B cell (primary cell): ENCODE measurements around the gene EXOC5. TPM values are rescaled to one million over a fixed set of nuclear protein-coding genes. Genes with fewer than 3 reads are reported as not detected.

Source experiments
- ATAC-seq: fragments of 200-7000 bp; cut with Tn5 transposase; one replicate; pipeline ENCODE4 v1.10.0; 2021; ENCODE audit warnings: low read depth, mild to moderate bottlenecking, moderate number of reproducible peaks, moderate library complexity
- CTCF ChIA-PET: fragments of 350-600 bp; sonication (Branson Sonifier 250); formaldehyde crosslinking; loops from one replicate; lab custom pipeline; 2021; ENCODE audit warnings: antibody characterized with exemption, inconsistent platforms; lab: Charles Lee
- POLR2A ChIA-PET: fragments of 350-600 bp; sonication (Branson Sonifier 250); formaldehyde crosslinking; loops from one replicate; lab custom pipeline; 2021; ENCODE audit warnings: antibody characterized with exemption; lab: Charles Lee
- DNase-seq: peaks from one replicate; pipeline ENCODE4 v3.0.0; 2013
- H2AFZ ChIP-seq: 2 replicates; pipeline ENCODE4 v1.6.1; 2012; ENCODE audit warnings: mild to moderate bottlenecking, low read depth, low read length; ENCODE audit not compliant: insufficient read depth, poor library complexity, severe bottlenecking
- H3K27ac ChIP-seq, 2 donors: 1 replicate in 1 of 2; 2 replicates in 1 of 2; pipeline ENCODE4 v1.5.1; 2012 to 2013; ENCODE audit warnings: low read length in 2 of 2, mild to moderate bottlenecking in 2 of 2, moderate library complexity in 1 of 2
- H3K27me3 ChIP-seq, 4 experiments: fragments of 200-600 bp in 1 of 4; sonication (generic) in 1 of 4; replicated peaks in 1 of 4; 1 replicate in 2 of 4; 2 replicates in 2 of 4; pipeline versions ENCODE4 v1.6.1 to v1.7.0; 2013 to 2016; ENCODE audit warnings: low read length in 3 of 4, mild to moderate bottlenecking in 2 of 4, mixed read lengths in 1 of 4, moderate library complexity in 1 of 4; ENCODE audit not compliant: insufficient read depth in 4 of 4, control insufficient read depth in 3 of 4; ENCODE audit errors: control extremely low read depth in 1 of 4
- H3K36me3 ChIP-seq, 2 experiments: replicated peaks in 1 of 2; 1 replicate in 1 of 2; 2 replicates in 1 of 2; pipeline versions ENCODE4 v1.6.1 to v1.7.1; 2013; ENCODE audit warnings: low read length in 1 of 2; ENCODE audit not compliant: insufficient read depth in 2 of 2, control insufficient read depth in 1 of 2; ENCODE audit errors: control extremely low read depth in 1 of 2, extremely low read depth in 1 of 2
- H3K4me1 ChIP-seq, 2 donors: fragments of 200-600 bp in 1 of 2; sonication (generic) in 1 of 2; 1 replicate in 1 of 2; 2 replicates in 1 of 2; pipeline versions ENCODE4 v1.5.1 to v1.6.1; 2013 to 2017; ENCODE audit warnings: low read length in 2 of 2; ENCODE audit not compliant: control insufficient read depth in 2 of 2, insufficient read depth in 2 of 2
- H3K4me2 ChIP-seq: replicated peaks from 2 replicates; pipeline ENCODE3; 2012; ENCODE audit warnings: mild to moderate bottlenecking, low read depth, low read length; ENCODE audit not compliant: poor library complexity, severe bottlenecking
- H3K4me3 ChIP-seq, 5 experiments: fragments of 200-600 bp in 1 of 5; sonication (generic) in 1 of 5; 1 replicate in 3 of 5; 2 replicates in 2 of 5; pipeline versions ENCODE4 v1.5.1 to v1.7.0; 2011 to 2016; ENCODE audit warnings: low read length in 4 of 5, mild to moderate bottlenecking in 4 of 5, low read depth in 2 of 5, control low read depth in 1 of 5, moderate library complexity in 1 of 5; ENCODE audit not compliant: insufficient read depth in 1 of 5; ENCODE audit errors: control extremely low read depth in 1 of 5, extremely low read depth in 1 of 5
- H3K79me2 ChIP-seq: fragments of 200-600 bp; sonication (generic); one replicate; pipeline ENCODE4 v1.6.0; 2016; ENCODE audit warnings: low read length; ENCODE audit not compliant: control insufficient read depth, insufficient read depth
- H3K9ac ChIP-seq: fragments of 200-600 bp; sonication (generic); 2 replicates; pipeline ENCODE4 v1.6.1; 2017; ENCODE audit warnings: mild to moderate bottlenecking, low read length, moderate library complexity
- H3K9me3 ChIP-seq, 3 donors: one replicate each; pipeline versions ENCODE4 v1.6.1 to v1.7.1; 2013; ENCODE audit warnings: low read length in 2 of 3; ENCODE audit not compliant: control insufficient read depth in 2 of 3, insufficient read depth in 1 of 3; ENCODE audit errors: control extremely low read depth in 1 of 3
- H4K20me1 ChIP-seq: 2 replicates; pipeline ENCODE4 v1.6.0; 2012; ENCODE audit warnings: mild to moderate bottlenecking, low read length; ENCODE audit not compliant: insufficient read depth, control insufficient read depth, poor library complexity, severe bottlenecking
- H3K27ac Mint-ChIP-seq: one replicate; pipeline ENCODE4 v1.8.0; 2021; ENCODE audit warnings: mixed read lengths
- H3K27me3 Mint-ChIP-seq: one replicate; pipeline ENCODE4 v1.8.0; 2021; ENCODE audit warnings: mixed read lengths
- H3K4me1 Mint-ChIP-seq: one replicate; pipeline ENCODE4 v1.8.0; 2021; ENCODE audit warnings: mixed read lengths
- H3K4me3 Mint-ChIP-seq: one replicate; pipeline ENCODE4 v1.8.0; 2021; ENCODE audit warnings: mixed read lengths
- H3K9me3 Mint-ChIP-seq: one replicate; pipeline ENCODE4 v1.8.0; 2022; ENCODE audit warnings: mixed read lengths; ENCODE audit not compliant: insufficient read depth
- CTCF ChIP-seq: fragments of 200-600 bp; IDR thresholded peaks from one replicate; pipeline ENCODE4 v1.8.0; 2022; ENCODE audit warnings: antibody characterized with exemption, mild to moderate bottlenecking
- EZH2 ChIP-seq: IDR thresholded peaks from 2 replicates; pipeline ENCODE4 v1.6.1; 2012; ENCODE audit warnings: borderline replicate concordance, low read depth, mild to moderate bottlenecking, moderate library complexity, low read length; ENCODE audit not compliant: insufficient read depth, poor library complexity, severe bottlenecking
- WGBS: methylation state at CpG from one replicate; pipeline ENCODE4 v1.1.5; 2013; ENCODE audit warnings: missing lambda C conversion rate; ENCODE audit not compliant: insufficient coverage; 5-methylcytosine and 5-hydroxymethylcytosine counted together
- intact Hi-C: fragments of 100-400 bp; cut with micrococcal nuclease; formaldehyde crosslinking; loops from one replicate; pipeline ENCODE4 v1.10.0; 2022
- polyA plus RNA-seq: library from polyadenylated mRNA; depleted of rRNA; stranded (reverse); fragments of >200 nt; gene quantifications from 2 replicates; pipeline ENCODE4 v1.2.3, GENCODE V29; 2012
- total RNA-seq, 2 donors: library from RNA; stranded (reverse); fragments of 120-200 nt in 1 of 2; gene quantifications; 1 replicate in 1 of 2; 2 replicates in 1 of 2; pipeline versions ENCODE4 v1.2.3 to v1.2.4, GENCODE V29; 2013 to 2022

Gene EXOC5
- total and polyA plus RNA-seq, 2 donors (not counting 1 experiment from before 2014, with no cell fraction given) = 5.4 to 60.0 TPM

DNA sequence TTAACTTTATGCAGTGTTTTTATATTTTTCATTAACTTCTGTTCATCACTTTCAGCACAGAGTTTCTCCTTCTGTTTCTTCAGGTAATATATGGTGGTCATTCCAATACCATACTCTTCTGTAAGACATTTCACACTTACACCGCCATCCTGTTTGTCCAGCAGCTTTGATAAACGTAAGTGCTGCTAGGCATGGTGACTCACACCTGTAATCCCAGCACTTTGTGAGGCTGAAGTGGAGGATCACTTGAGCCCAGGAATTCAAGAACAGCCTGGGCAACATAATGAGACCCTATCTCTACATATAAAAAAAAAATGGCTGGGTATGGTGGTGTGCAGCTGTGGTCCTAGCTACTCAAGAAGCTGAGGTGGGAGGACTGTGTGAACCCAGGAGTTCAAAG lies 55.8 kb downstream of the EXOC5 start:
- Mint-ChIP-seq H3K4me1 (no peaks in the 10 kb centered on the region), H3K4me3 (no peak overlapping the region), H3K27ac (no peak overlapping the region), H3K27me3 (no peaks in the 10 kb centered on the region), H3K9me3 (no peaks in the 10 kb centered on the region)
- H3K27ac ChIP-seq = no peak overlapping the region
- H3K27me3 ChIP-seq = no peaks in the 10 kb centered on the region
- POLR2A ChIA-PET = no interaction called here
- no peak for TF ChIP-seq CTCF
- no peak for TF ChIP-seq EZH2
- intact Hi-C loops = no loop called here
- H2AFZ ChIP-seq = no peak overlapping the region
- peaks cover 15 to 44% of the 10 kb centered on the region in 2 experiments for H3K36me3 ChIP-seq
- no peaks in the 10 kb centered on the region for H4K20me1 ChIP-seq
- CTCF ChIA-PET = no interaction called here
- no peak for ATAC-seq
- no peak overlapping the region for H3K9ac ChIP-seq
- DNase-seq = no peak
- no peaks in the 10 kb centered on the region for H3K9me3 ChIP-seq
- 100% methylated on average over 1 of the region's 2 CpGs for WGBS
- H3K79me2 ChIP-seq = no peaks in the 10 kb centered on the region
- H3K4me1 ChIP-seq = no peaks in the 10 kb centered on the region
- H3K4me3 ChIP-seq = no peak overlapping the region
- no peak overlapping the region for H3K4me2 ChIP-seq

GRCh38 chr14:57209561-57209960 lies 59.1 kb downstream of the EXOC5 start:
- H3K4me3 ChIP-seq = no peak overlapping the region
- ChIA-PET POLR2A (no interaction called here), CTCF (no interaction called here)
- no peaks in the 10 kb centered on the region for H3K27me3 Mint-ChIP-seq
- H3K9me3 Mint-ChIP-seq = no peaks in the 10 kb centered on the region
- H3K36me3 ChIP-seq = peaks cover 10 to 27% of the 10 kb centered on the region in 2 experiments
- DNase-seq (no peak), ATAC-seq (no peak)
- no peaks in the 10 kb centered on the region for H4K20me1 ChIP-seq
- no peaks in the 10 kb centered on the region for H3K4me1 ChIP-seq
- no peak overlapping the region for H2AFZ ChIP-seq
- H3K4me1 Mint-ChIP-seq = no peaks in the 10 kb centered on the region
- H3K9ac ChIP-seq = no peak overlapping the region
- H3K27ac Mint-ChIP-seq = no peak overlapping the region
- H3K4me2 ChIP-seq = no peak overlapping the region
- TF ChIP-seq CTCF (no peak), EZH2 (no peak)
- intact Hi-C loops = loop anchor here (10.0 kb wide), 1 partner anchor 85 kb away; no protein-coding TSS in a partner anchor
- no peaks in the 10 kb centered on the region for H3K27me3 ChIP-seq
- no peaks in the 10 kb centered on the region for H3K79me2 ChIP-seq
- no CpG with 5 or more reads among the region's 4 CpGs for WGBS
- no peaks in the 10 kb centered on the region for H3K9me3 ChIP-seq
- H3K27ac ChIP-seq = no peak overlapping the region
- H3K4me3 Mint-ChIP-seq = no peak overlapping the region
